GM21528 (cell line): Measurements from ENCODE around the gene NOD2.

Experiments
- ATAC-seq: cut with Tn5 transposase; IDR thresholded peaks from one replicate; pipeline ENCODE4 v1.9.1; 2021; ENCODE audit warnings: mild to moderate bottlenecking, moderate library complexity; ENCODE audit not compliant: unreplicated experiment, low FRiP score

NOD2 gene

GRCh38 chr16:50669741-50670140 lies 23.7 kb upstream of the NOD2 start:
- no peak for ATAC-seq

- ATAC-seq: no peak
These were observed 22.9 kb upstream of the NOD2 start for GRCh38 chr16:50670476-50670875.

GRCh38 chr16:50671644-50672260 lies 21.7 kb upstream of the NOD2 start:
- ATAC-seq: no peak

GRCh38 chr16:50673496-50674275 lies 19.7 kb upstream of the NOD2 start:
- no peak for ATAC-seq

- no peak for ATAC-seq
These were observed 18.6 kb upstream of the NOD2 start for GRCh38 chr16:50674831-50675230.

- ATAC-seq: no peak
These were observed 17.5 kb upstream of the NOD2 start for GRCh38 chr16:50675686-50676610.

- no peak for ATAC-seq
These were observed 16.7 kb upstream of the NOD2 start for GRCh38 chr16:50676684-50677225.

GRCh38 chr16:50677351-50677750 lies 16.1 kb upstream of the NOD2 start:
- ATAC-seq: no peak

GRCh38 chr16:50678531-50678930 lies 14.9 kb upstream of the NOD2 start:
- ATAC-seq: no peak

- no peak for ATAC-seq
These were observed 14.1 kb upstream of the NOD2 start for GRCh38 chr16:50679266-50679665.

GRCh38 chr16:50679676-50680555 lies 13.5 kb upstream of the NOD2 start:
- ATAC-seq: no peak

- no peak for ATAC-seq
These were observed 12.9 kb upstream of the NOD2 start for GRCh38 chr16:50680556-50680893.

GRCh38 chr16:50681021-50681885 lies 12.2 kb upstream of the NOD2 start, which contains the start of gene SNX20:
TSS of gene SNX20 (minus strand) at chr16:50681312. CDS start at chr16:50677526, 3,786 bp downstream.
- ATAC-seq: peak; percentile 62

- ATAC-seq: peak; percentile 68
These were observed 9.6 kb upstream of the NOD2 start for GRCh38 chr16:50683689-50684374.

- no peak for ATAC-seq
These were observed 8.5 kb upstream of the NOD2 start for GRCh38 chr16:50684823-50685461.

- no peak for ATAC-seq
These were observed 7.8 kb upstream of the NOD2 start for GRCh38 chr16:50685462-50686063.

- no peak for ATAC-seq
These were observed 5.3 kb upstream of the NOD2 start for GRCh38 chr16:50688083-50688482.
